GM18861 (cell line): ENCODE results near the gene BAZ2B.

Source experiments
- ATAC-seq: cut with Tn5 transposase; IDR thresholded peaks from one replicate; pipeline ENCODE4 v1.9.1; 2021; ENCODE audit not compliant: unreplicated experiment

Gene BAZ2B

DNA sequence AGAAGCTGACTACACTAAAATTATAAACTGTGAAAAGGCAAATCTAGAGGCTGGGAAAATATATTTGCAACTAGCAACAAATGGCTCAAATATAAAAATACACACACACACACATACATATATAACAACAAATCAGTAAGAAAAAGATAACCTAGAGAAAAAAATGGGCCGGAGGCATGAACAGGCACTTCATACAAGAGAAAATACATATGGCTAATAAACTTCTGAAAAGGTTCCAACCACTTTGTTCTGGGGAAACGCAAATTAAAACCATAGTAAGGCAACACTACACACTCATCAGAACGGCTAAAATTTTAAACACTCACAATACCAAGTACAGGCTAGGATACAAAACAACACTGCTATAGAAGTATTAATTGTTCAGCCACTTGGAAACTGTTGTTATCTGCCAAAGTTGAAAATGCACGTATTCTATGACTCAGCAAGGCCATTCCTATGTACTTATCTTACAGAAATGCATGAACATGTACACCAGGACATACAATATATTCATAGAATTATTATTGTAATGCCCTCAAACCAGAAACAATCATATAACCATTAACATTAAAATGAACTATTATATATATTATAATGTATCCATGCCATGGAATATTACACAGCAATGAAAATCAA lies 345.5 kb downstream of the BAZ2B start:
- no peak for ATAC-seq
